Measurements from ENCODE around the gene HSPB1. TPM values are rescaled to one million over a fixed set of nuclear protein-coding genes. Genes with fewer than 3 reads are reported as not detected.
A peak's percentile ranks its signal among the peaks of the same experiment; 100 is the strongest.

HSPB1 gene
- total and polyA plus RNA-seq, 2 of the 13 experiments (the other 11 are each of a cell fraction or from before 2014, with no cell fraction given): 21.0 to 38.6 TPM

DNA sequence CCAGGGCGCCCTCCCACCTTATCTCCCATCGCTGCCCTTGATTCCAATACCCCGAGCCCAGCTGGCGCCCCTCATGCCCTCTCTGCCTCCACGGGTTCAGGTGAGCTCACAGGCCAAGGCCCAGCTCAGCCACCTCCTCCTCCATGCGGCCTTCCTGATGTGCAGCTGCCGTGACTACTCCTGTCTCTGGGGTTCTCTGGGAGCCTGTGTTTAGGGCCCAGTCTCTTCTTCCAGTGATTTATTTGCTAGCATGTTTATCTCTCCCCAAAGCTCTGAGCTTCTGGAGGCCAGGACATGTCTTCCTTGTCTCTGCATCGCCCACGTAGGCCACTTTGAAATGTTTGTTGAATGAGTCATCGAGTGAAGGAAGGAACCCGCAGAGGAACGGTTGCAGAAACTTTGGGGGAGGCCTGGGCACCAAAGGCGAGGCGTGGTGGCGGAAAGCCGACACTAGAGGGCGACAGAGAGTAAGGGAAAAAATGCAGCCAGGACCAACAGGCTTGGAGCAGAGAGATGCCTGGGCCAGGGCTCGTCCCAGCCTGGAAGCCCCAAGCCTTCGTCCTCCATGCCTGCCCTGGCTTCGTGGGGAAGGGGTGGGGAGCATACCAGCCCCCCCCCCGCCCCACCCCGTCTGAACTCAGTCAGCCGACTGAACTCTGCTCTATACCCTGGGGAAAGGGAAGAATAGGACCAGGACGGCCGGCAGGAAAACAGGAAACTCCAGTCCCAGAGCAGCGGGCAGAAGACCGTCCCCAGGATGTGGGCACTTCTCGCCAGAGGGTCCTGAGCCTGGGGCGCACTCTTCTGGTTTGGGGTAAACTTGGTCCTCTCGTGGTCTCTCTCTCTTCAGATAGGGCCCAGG is 10.9 kb upstream of the HSPB1 start (continued):
- TF ChIP-seq, protein P1, sequence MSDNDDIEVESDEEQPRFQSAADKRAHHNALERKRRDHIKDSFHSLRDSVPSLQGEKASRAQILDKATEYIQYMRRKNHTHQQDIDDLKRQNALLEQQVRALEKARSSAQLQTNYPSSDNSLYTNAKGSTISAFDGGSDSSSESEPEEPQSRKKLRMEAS (IDR thresholded peaks at IDR 0.05): no peak; the same call in 1 of the 2 replicates
- TF ChIP-seq KMT2B (CRISPR knock-in tag; IDR thresholded peaks at IDR 0.05) (no peak; the same call in 1 of the 2 replicates), ZFY (CRISPR knock-in tag; IDR thresholded peaks at IDR 0.05) (peak; percentile 58; the same call in 1 of the 2 replicates), MED1 (CRISPR knock-in tag; IDR thresholded peaks at IDR 0.05) (peak; percentile 63), KAT8 (CRISPR knock-in tag; IDR thresholded peaks at IDR 0.05) (peak; percentile 83; the same call in 1 of the 2 replicates), POLR2AphosphoS5 (IDR thresholded peaks at IDR 0.05; ENCODE audit: low read depth, low read length) (peak; percentile 50; the same call in 1 of the 2 replicates), ZNF207 (IDR thresholded peaks at IDR 0.05; ENCODE audit: borderline replicate concordance) (no peak), MEIS2 (CRISPR knock-in tag; IDR thresholded peaks at IDR 0.05) (no peak), TBX2 (CRISPR knock-in tag; IDR thresholded peaks at IDR 0.05; ENCODE audit: borderline replicate concordance) (peak; percentile 57; the same call in 1 of the 2 replicates), ZNF562 (CRISPR knock-in tag; IDR thresholded peaks at IDR 0.05; ENCODE audit: borderline replicate concordance) (no peak), SALL1 (CRISPR knock-in tag; IDR thresholded peaks at IDR 0.05) (peak; percentile 63; the same call in 1 of the 2 replicates), ZNF790 (CRISPR knock-in tag; IDR thresholded peaks at IDR 0.05; ENCODE audit: borderline replicate concordance) (no peak), SPEN (CRISPR knock-in tag; IDR thresholded peaks at IDR 0.05; ENCODE audit: low read depth) (peak; percentile 47; the same call in 1 of the 2 replicates), ZNF44 (CRISPR knock-in tag; IDR thresholded peaks at IDR 0.05) (no peak)
- TF ChIP-seq, protein P2, sequence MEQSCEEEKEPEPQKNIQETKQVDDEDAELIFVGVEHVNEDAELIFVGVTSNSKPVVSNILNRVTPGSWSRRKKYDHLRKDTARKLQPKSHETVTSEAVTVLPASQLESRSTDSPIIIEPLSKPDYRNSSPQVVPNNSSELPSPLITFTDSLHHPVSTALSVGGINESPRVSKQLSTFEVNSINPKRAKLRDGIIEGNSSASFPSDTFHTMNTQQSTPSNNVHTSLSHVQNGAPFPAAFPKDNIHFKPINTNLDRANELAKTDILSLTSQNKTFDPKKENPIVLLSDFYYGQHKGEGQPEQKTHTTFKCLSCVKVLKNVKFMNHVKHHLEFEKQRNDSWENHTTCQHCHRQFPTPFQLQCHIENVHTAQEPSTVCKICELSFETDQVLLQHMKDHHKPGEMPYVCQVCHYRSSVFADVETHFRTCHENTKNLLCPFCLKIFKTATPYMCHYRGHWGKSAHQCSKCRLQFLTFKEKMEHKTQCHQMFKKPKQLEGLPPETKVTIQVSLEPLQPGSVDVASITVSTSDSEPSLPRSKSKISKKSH (CRISPR knock-in tag; IDR thresholded peaks at IDR 0.05; ENCODE audit: borderline replicate concordance): no peak
- TF ChIP-seq, protein P3, sequence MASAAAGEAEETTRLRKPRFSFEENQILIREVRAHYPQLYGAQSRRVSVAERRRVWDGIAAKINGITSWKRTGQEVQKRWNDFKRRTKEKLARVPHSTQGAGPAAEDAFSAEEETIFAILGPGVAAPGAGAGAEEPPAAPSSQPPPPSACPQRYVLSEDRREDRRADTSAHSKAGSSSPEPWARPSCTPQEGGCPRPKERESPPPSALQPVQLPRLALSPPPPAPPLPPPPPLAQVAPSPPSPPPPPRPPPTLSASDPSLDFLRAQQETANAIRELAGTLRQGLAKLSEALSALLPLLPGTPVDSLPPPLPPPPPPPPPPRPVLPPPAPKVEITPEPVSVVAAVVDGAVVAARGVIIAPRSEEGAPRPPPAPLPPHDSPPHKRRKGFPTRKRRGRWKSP (CRISPR knock-in tag; IDR thresholded peaks at IDR 0.05): no peak; the same call in 1 of the 2 replicates
- TF ChIP-seq, protein P4, sequence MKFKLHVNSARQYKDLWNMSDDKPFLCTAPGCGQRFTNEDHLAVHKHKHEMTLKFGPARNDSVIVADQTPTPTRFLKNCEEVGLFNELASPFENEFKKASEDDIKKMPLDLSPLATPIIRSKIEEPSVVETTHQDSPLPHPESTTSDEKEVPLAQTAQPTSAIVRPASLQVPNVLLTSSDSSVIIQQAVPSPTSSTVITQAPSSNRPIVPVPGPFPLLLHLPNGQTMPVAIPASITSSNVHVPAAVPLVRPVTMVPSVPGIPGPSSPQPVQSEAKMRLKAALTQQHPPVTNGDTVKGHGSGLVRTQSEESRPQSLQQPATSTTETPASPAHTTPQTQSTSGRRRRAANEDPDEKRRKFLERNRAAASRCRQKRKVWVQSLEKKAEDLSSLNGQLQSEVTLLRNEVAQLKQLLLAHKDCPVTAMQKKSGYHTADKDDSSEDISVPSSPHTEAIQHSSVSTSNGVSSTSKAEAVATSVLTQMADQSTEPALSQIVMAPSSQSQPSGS (CRISPR knock-in tag; IDR thresholded peaks at IDR 0.05): peak; percentile 33; the same call in 1 of the 2 replicates
- TF ChIP-seq, protein P5, sequence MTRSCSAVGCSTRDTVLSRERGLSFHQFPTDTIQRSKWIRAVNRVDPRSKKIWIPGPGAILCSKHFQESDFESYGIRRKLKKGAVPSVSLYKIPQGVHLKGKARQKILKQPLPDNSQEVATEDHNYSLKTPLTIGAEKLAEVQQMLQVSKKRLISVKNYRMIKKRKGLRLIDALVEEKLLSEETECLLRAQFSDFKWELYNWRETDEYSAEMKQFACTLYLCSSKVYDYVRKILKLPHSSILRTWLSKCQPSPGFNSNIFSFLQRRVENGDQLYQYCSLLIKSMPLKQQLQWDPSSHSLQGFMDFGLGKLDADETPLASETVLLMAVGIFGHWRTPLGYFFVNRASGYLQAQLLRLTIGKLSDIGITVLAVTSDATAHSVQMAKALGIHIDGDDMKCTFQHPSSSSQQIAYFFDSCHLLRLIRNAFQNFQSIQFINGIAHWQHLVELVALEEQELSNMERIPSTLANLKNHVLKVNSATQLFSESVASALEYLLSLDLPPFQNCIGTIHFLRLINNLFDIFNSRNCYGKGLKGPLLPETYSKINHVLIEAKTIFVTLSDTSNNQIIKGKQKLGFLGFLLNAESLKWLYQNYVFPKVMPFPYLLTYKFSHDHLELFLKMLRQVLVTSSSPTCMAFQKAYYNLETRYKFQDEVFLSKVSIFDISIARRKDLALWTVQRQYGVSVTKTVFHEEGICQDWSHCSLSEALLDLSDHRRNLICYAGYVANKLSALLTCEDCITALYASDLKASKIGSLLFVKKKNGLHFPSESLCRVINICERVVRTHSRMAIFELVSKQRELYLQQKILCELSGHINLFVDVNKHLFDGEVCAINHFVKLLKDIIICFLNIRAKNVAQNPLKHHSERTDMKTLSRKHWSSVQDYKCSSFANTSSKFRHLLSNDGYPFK (CRISPR knock-in tag; IDR thresholded peaks at IDR 0.05; ENCODE audit: borderline replicate concordance): peak; percentile 31; the same call in 1 of the 2 replicates
- TF ChIP-seq, protein P6, sequence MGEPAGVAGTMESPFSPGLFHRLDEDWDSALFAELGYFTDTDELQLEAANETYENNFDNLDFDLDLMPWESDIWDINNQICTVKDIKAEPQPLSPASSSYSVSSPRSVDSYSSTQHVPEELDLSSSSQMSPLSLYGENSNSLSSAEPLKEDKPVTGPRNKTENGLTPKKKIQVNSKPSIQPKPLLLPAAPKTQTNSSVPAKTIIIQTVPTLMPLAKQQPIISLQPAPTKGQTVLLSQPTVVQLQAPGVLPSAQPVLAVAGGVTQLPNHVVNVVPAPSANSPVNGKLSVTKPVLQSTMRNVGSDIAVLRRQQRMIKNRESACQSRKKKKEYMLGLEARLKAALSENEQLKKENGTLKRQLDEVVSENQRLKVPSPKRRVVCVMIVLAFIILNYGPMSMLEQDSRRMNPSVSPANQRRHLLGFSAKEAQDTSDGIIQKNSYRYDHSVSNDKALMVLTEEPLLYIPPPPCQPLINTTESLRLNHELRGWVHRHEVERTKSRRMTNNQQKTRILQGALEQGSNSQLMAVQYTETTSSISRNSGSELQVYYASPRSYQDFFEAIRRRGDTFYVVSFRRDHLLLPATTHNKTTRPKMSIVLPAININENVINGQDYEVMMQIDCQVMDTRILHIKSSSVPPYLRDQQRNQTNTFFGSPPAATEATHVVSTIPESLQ (CRISPR knock-in tag; conservative IDR thresholded peaks at IDR 0.05): no peak

All from HepG2 (cell line).